Measurements from ENCODE around the gene PARVG.

- TF ChIP-seq POLR2A (IDR thresholded peaks at IDR 0.05) = no peak
- TF ChIP-seq CTCF (IDR thresholded peaks at IDR 0.05) = no peak
Measured at GRCh38 chr22:44195189-44195871, 14.6 kb downstream of the PARVG start.
